Tibial nerve (tissue), 3 donors: ENCODE data around the gene MOCOS.

ENCODE experiments used
- CTCF ChIP-seq, 5 experiments: fragments of 200-600 bp in 3 of 5; fragments of 450-650 bp in 2 of 5; sonication (generic) in 3 of 5; IDR thresholded peaks; one replicate each; pipeline ENCODE4 v1.5.1; 2016 to 2019; ENCODE audit warnings: antibody characterized with exemption in 5 of 5, mild to moderate bottlenecking in 3 of 5, moderate library complexity in 2 of 5
- POLR2A ChIP-seq, 2 donors: fragments of 450-650 bp; IDR thresholded peaks; one replicate each; pipeline ENCODE4 v1.6.1; 2017; ENCODE audit warnings: antibody characterized with exemption in 2 of 2, mild to moderate bottlenecking in 2 of 2, moderate library complexity in 2 of 2

- TF ChIP-seq CTCF (IDR thresholded peaks at IDR 0.05) = no peak
- TF ChIP-seq POLR2A (IDR thresholded peaks at IDR 0.05) = no peak
These were observed 30.1 kb downstream of the MOCOS start for GRCh38 chr18:36217348-36217747.
